AG09319 (cell line): ENCODE measurements around the gene CASD1.

Experiments
- DNase-seq: peaks from one replicate; pipeline ENCODE4 v3.0.0-alpha.2; 2010; ENCODE audit warnings: low read depth; ENCODE audit errors: extremely low read depth
- CTCF ChIP-seq: IDR thresholded peaks from 2 replicates; pipeline ENCODE4 v1.5.1; 2011; ENCODE audit warnings: low read depth, mild to moderate bottlenecking, inconsistent platforms, low read length, moderate library complexity

CASD1 gene

GRCh38 chr7:94595717-94596116 lies 86.1 kb downstream of the CASD1 start:
- no peak for DNase-seq
- no peak for TF ChIP-seq CTCF

GRCh38 chr7:94600267-94600666 lies 90.7 kb downstream of the CASD1 start:
- no peak for DNase-seq
- no peak for TF ChIP-seq CTCF

- TF ChIP-seq CTCF = no peak
- DNase-seq = no peak
Measured at GRCh38 chr7:94602181-94602580, 92.6 kb downstream of the CASD1 start.

DNA sequence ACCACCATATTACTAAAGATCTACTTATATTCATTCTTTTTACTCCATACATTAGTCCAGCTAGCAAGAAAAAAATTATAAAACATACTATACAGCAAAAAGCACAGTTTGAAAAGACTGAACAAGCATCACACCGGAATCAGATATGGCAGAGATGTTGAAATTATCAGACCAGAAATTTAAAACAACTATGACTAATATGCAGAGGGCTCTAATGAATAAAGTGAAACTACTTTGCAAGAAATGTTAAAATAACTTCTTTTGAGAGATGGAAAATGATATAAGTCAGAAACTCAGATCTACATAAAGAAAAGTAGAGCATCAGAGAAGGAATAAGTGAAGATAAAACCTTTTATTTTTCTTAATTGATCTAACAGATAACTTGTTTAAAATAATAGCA lies 95.4 kb downstream of the CASD1 start:
- no peak for TF ChIP-seq CTCF
- no peak for DNase-seq
